NCI-H1930 (cell line): ENCODE measurements around the gene CCDC154.

Experiments used
- DNase-seq, 2 experiments: peaks; one replicate each; lab custom pipeline; 2025; lab: John Stamatoyannopoulos, UW

The CCDC154 gene

DNA sequence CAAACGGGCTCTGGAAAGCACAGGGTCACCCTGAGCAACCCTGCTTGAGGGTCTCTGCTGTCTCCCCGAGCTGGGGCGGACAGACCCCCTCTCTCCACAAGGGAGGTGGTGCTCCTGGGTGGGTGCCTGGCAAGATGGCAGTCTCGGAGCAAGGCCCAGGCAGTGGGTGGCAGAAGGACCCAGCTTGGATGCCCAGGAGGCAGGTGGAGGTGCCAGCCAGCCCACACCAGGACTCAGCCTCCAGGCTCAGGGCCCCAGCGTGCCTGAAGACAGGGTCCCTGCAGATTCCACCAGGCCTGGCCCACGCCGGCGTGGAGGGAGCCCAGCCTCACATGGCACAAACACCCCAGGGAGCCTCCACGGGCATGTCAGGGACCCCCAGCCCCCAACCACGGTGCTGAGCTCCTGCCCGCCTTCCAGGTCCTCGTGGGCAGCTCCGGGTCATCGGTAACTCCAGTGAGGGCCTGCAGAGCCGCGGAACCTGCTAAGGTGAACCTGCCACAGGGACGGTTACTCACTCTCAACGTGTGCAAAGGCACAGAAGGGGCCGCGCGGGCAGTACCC, 50.7 kb downstream of the CCDC154 start:
- no peak for DNase-seq

DNA sequence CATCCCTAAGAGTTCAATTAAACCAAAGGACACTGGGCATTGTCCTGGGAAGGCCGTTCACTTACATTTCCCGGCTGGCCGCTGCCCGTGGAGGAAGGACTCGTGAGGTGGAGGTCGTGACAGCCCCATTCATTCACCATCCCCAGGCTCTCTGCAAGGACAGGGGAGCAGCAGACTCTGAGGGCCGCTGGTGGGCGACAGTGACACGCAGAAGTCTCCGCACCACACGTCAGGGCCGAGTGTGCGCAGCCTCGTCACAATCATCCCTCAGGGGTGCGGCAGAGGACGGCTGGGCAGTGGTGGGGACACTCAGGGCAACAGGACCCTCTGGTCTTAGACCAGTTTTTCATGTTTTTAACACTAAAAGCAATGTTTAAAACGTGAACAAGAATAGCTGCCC, 51.5 kb downstream of the CCDC154 start:
- no peak for DNase-seq

DNA sequence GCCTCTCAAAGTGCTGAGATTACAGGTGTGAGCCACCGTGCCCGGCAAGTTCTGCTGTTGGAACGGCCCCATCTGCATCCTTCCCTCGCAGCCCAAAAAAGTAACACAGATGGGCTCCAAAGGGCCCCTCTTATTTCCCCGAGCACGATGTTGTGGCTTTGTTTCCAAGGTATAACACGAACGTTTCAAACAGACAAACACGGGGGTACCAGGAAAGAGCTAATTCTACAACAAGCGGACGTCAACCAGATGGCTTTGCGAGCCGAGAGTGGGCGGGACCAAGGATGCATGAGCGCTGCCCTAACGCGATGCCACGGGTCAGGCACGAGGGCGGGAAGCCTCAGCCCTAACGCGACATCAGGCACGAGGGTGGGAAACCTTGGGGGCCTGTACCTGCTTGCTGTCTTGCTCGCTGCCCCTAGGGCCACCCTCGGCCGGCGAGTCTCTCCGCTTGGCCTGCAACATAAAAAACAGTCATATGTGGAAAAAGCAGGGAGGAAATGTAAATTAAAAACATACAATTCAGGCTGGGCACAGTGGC, 54.0 kb downstream of the CCDC154 start:
- no peak for DNase-seq

DNA sequence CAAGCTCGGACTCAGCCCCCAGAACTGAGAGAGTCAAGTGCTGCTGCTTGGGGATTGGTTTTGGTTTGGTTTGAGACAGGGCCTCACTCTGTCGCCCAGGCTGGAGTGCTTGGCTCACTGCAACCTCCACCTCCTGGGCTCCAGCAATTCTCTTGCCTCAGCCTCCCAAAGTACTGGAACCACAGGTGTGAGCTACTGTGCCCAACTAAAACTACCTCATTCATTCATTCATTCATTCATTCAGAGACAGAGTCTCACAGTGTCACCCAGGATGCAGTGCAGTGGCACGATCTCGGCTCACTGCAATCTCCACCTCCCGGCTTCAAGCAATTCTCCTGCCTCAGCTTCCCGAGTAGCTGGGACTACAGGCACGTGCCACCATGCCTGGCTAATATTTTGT, 54.6 kb downstream of the CCDC154 start:
- DNase-seq: no peak

DNA sequence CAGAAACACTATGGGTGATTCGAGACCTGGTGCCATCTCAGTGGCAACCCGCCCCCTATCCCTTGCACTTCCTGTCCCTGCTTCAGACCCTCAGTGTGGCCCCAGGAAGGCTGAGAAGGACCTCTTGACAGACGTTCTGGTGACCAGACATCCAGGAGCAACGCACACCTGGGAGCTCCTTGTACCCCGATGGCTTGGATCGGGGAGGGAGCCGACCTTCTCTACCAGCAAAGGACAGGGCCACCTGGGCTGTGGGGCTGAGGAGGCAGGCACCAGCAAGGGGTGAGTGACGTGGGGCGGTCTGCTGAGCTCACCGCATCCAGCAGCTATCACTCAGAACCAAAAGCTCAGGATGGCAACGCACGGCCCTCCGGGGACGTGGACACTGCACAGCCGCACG, 57.0 kb downstream of the CCDC154 start:
- DNase-seq: no peak

DNA sequence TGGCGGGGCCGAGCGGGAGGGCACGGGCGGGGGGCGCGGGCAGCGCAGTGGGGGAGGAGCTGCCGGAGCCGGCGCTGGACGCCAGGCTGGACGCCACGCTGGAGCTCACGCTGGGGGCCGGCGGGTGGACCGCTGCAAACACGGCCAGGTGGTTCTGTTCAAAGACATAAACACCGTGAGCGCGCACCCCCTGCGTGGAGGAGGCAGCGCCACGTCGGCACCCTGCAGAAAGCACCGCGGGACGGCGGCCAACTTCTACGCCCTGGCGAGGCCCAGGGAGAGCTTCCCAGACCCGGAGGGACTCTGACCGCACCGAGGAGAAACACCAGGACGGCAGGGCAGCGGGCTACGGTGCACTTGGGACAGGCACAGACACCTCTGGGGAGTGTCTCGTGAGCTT, 59.1 kb downstream of the CCDC154 start:
- no peak for DNase-seq
